HUDEP-2 (cell line): Measurements from ENCODE around the gene MACROD1.
A peak's percentile ranks its signal among the peaks of the same experiment; 100 is the strongest.

Experiments
- DNase-seq, 76 experiments: peaks; one replicate each; lab custom pipeline; 2025; ENCODE audit not compliant: unreplicated experiment in 76 of 76; lab: John Stamatoyannopoulos, UW

MACROD1 gene

GRCh38 chr11:64005691-64006090 lies 160.2 kb downstream of the MACROD1 start:
- DNase-seq, result no peak

GRCh38 chr11:64004590-64004984 lies 161.3 kb downstream of the MACROD1 start:
- no peak for DNase-seq

DNA sequence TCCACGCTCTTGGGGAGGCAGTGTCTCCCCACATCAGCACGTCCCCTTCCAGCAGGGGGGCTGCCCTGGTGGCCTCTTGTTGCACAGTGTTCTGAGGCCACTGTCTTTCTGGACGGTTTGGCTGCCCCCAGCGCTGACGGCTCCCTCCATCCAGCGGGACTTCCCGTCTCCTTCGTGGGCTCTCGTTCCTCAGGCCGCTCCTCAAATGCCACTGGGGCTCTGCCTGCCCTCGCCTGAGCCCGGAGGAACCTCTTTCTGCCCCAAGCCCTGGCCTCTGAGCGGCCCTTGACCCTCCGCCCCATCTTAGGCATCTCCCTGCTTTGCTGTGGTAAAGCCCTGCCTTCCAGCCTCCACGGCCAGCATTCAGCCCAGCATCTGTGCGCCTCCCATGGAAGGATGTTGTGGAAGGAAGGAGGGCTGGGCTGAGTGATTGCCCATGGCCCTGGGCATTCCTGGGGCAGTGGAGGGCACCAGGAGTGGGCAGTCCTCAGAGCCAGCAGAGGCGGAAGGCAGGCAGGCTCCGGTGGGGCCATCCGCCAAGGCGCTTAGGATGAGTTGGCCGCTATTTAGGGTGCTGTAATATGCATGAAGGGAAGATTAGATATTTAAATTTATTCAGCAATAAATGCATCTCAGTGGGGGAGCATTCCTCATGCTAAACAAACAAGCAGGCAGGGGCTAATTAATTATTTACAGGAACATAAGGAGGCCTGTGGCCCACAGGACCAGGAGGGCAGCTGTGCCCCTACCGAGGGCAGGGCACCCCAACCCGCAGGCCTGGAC lies 161.9 kb downstream of the MACROD1 start:
- no peak for DNase-seq

DNA sequence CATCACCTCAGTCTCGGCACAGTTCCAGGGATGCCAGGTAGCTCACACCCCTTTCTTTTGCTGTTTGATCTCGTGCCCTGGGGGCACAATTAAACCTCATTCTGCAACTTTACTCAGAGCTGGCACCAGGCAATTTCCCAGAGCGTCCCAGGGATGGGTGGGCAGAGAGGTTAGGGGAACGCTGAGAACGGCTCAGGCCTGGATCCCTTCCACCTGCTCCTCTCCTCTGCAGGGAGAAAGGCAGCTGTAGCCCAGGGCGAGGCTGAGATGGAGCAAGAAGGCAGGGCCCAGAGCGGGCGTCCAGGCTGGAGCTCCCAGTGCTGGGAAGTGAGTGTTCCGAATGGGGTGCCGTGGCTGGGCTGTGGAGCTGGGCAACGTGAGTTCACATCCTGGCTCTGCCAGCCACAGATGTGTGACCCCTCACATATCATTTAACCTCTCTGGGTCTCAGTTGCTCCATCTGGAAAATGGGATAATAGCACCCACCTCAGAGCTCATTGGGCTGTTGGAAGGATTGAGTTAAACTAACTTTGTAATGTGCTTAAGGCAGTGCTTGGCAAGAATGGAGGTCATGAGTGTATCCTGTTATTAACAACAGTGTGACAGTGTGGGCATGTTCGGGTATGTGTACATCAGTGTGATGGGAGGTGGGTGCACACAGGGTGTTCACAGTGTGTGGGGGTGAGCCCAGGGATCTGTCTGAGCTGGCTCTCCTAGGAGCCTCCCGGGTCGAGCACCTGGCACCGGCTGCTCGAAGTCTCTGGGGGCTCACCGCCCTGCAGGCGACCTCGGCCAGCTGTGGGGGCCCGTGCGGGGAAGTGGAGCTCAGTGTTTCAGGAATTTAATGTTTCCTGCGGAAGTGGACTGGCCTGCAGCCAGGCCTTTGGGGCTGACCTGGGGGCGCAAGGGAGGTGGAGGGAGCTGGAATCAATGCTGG lies 164.2 kb downstream of the MACROD1 start:
- DNase-seq, result no peak

- no peak for DNase-seq
These were observed 165.0 kb downstream of the MACROD1 start for GRCh38 chr11:64000740-64001483.

GRCh38 chr11:64000026-64000739 lies 165.7 kb downstream of the MACROD1 start:
- DNase-seq, result peak in 45 of 76 experiments; percentile 5 to 73 (median 33)

DNA sequence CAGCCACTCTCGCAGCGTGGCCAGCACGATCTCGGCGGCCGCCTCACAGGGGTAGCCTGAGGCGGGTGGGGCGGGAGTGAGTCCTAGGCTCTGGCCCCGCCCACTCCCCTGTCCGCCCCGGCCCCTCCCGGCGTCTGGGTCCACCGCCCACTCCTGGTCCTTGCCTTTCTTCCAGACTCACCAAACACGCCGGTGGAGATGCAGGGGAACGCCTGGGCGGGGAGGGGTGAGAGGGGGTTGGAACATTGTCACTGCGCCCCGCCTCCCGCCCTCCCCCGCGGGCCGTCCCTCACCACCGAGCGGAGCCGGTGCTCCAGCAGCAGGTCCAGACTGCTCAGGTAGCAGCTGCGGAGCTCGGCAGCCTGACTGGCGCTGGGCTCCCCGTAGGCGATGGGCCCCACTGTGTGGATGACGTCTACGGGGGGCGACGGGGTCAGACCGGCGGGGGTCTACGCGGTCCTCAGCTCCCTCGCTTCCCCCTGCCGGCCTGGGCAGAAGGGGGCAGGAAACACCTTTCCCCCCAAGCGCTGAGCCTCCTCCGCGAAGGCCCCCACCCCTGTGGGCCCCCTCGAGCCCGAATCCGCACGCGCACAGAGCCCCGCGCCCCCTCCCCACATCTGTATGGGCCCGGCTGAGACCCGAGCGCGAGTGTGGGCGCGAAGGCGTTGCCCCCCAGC lies 166.4 kb downstream of the MACROD1 start:
- peak in 6 of 76 experiments; percentile 14 to 32 (median 19) for DNase-seq

- no peak for DNase-seq
These were observed 167.2 kb downstream of the MACROD1 start for GRCh38 chr11:63998558-63999348.

DNA sequence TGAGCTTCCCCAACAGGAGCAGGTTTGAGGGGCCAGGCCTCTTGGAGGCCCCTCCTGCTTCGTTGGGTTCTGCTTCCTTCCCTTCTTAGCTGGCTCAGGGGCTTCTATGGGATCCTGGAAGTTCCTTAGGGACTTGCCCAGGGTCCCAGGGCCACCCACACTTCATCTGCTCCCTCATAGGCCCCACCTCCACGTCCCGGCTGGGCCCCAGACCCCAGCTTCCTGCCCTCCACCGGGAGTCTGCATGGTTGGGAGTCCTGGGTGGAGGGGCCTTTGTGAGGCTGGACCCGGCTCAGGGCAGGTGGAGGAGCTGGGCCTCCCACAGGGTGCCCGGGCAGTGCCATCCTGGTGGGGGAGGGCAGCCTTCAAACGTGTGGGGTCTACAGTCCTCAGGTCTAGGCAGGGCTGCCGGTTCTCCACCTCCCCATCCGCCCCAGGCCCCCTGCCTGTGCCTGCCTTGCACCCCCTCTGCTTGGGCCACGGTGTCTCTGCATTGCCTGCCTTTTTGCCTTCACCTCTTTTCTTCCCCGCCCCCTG lies 168.0 kb downstream of the MACROD1 start:
- DNase-seq, result no peak

DNA sequence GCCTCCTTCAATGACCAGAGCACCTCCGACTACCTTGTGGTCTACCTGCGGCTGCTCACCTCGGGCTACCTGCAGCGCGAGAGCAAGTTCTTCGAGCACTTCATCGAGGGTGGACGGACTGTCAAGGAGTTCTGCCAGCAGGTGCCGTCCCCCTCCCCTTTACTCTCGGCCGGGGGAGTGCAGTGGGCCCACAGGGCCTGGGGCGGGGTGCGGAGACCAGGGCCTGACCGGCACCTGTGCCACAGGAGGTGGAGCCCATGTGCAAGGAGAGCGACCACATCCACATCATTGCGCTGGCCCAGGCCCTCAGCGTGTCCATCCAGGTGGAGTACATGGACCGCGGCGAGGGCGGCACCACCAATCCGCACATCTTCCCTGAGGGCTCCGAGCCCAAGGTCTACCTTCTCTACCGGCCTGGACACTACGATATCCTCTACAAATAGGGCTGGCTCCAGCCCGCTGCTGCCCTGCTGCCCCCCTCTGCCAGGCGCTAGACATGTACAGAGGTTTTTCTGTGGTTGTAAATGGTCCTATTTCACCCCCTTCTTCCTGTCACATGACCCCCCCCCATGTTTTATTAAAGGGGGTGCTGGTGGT lies 168.7 kb downstream of the MACROD1 start:
- no peak for DNase-seq

- DNase-seq, result no peak
These were observed 169.4 kb downstream of the MACROD1 start for GRCh38 chr11:63996512-63996911.

GRCh38 chr11:63993993-63994392 lies 171.9 kb downstream of the MACROD1 start:
- DNase-seq, result peak in 3 of 76 experiments; percentile 9 to 21 (median 15)

DNA sequence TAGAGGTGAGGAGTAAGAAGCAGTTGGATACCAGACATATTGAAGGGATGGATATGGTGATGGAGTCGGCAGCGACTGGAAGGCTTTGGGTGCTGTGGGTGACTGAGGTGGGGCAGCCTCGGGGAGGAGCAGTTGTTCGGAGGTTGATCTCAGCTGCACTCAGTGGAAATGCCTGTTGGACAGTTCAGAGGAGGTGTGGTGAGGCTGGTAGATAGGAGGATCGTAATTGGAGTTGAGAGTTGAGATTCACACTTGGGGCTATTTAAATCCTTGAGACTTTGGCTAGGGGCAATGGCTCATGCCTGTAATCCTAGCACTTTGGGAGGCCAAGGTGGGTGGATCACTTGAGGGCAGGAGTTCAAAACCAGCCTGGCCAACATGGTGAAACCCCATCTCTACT lies 172.8 kb downstream of the MACROD1 start:
- DNase-seq, result no peak

DNA sequence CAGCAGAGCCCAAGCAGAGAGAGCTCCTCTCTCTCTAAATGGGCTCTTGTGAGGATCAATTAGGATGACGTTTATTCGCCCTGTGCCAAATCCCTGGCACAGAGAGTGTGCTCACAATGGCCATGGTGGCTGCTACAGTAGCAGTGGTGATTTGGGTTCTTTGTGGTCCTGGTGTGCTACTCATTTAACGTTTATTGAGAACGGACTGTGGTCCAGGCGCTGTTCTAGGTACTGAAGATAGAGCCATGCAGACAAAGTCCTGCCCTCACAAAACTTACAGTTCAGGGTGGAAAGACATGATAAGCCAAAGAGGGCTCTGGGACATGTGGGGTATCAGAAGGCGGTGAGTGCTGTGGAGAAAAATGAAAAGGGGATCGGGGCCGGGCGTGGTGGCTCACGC lies 174.4 kb downstream of the MACROD1 start:
- no peak for DNase-seq

DNA sequence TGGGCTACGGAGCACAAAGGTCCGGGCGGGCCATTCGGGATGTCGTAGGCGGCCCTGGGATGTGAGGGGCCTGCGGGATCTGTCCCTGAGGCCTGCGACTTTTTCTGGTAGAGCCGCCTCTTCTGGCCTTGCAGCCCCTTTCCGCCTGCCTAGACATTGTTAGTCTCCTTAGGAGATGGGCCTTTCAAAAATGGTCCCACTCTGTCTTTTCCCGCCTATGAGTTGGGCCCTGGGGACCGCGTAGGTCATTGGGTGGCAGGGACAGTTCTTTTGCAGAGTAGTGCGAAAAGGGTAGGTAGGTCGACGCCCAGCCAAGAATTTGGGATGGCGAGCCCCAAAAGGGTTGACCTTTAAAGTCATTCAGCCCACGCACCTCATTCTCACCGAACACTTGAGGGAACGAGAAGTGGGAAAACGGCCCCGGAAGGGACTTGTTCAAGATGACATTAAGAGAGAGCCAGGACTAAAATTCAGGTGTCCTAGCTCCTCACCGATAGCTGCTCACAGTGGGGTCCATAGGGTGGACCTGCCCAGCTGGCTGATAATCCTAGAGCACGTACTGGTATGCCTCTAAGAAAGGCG lies 178.9 kb downstream of the MACROD1 start:
- no peak for DNase-seq

- peak in 71 of 76 experiments; percentile 10 to 87 (median 71) for DNase-seq
These were observed 179.6 kb downstream of the MACROD1 start, which contains the start of gene OTUB1 for GRCh38 chr11:63986156-63986931. TSS of gene OTUB1 (plus strand) at chr11:63986438. CDS start at chr11:63986457, 19 bp downstream.

- peak in 14 of 76 experiments; percentile 5 to 47 (median 18) for DNase-seq
These were observed 180.1 kb downstream of the MACROD1 start for GRCh38 chr11:63985812-63986155.
